T-helper 2 cell treated with Interferon-gamma antibody and Interleukin-4, amounts not matched to agents 5 μg/mL and 100 μg/mL, for 36 hours (primary cell): ENCODE results near the gene IMPDH2.
A peak's percentile ranks its signal among the peaks of the same experiment; 100 is the strongest.

Experiments used
- DNase-seq: peaks from one replicate; pipeline ENCODE4 v3.0.0; 2021; ENCODE audit warnings: low spot score
- H3K27ac Mint-ChIP-seq: one replicate; pipeline ENCODE4 v1.8.0; 2021; ENCODE audit warnings: mild to moderate bottlenecking, mixed read lengths
- H3K27me3 Mint-ChIP-seq: one replicate; pipeline ENCODE4 v1.8.0; 2021; ENCODE audit warnings: low read depth, mixed read lengths
- H3K36me3 Mint-ChIP-seq: one replicate; pipeline ENCODE4 v1.8.0; 2021; ENCODE audit warnings: low read depth, mixed read lengths
- H3K4me1 Mint-ChIP-seq: one replicate; pipeline ENCODE4 v1.8.0; 2021; ENCODE audit warnings: low read depth, mixed read lengths
- H3K4me3 Mint-ChIP-seq: one replicate; pipeline ENCODE4 v1.8.0; 2022; ENCODE audit warnings: mild to moderate bottlenecking, moderate library complexity, mixed read lengths
- H3K9me3 Mint-ChIP-seq: one replicate; pipeline ENCODE4 v1.8.0; 2021; ENCODE audit warnings: mixed read lengths

IMPDH2 gene

DNA sequence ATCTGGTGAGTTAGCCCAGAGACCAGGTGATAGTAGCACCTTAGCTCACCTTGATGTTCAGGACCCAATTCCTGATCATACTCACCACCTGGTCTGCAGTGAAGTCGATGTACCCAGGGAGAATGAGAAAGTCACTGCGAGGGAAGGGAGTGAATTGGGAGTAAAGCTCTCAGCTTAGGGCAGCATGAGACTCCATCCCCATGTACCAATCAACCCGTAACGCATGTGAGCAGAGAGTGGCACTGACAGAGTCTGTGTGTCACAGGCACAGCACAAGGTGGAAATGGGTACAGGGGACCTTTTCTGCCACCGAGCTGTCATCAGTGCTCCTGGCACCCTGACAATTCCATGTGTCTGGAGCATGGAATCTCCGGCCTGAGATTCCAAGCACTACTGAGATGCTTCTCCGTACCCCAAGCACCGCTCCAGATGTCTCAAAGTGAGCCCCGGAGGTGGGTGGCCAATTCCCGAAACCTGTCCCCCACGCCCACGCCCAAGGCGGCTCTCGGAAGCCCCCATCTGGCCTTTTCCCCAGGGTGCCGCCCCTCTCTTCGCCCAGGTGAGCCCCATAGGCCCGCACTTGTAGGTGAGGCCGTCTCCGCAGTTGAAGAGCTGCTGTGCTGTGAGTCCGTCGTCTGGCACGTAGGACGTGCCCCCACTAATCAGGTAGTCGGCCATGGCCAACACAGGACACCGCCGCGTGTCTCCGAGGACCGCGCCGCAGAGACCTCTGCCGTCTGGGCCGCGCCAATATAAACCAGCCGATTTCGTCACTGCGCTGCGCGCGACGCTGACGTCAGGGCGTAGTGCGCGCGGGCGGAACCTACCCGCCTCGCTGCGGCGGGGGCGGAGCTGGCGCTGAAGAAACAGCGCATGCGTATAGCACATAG lies at the start of gene IMPDH2:
Gene IMPDH2, minus strand, starts transcription at position 726 of the 890 bp plus-strand sequence. Its CDS starts 48 bp downstream, at position 678.
- H3K9me3 Mint-ChIP-seq, result no peaks in the 10 kb centered on the region
- H3K27ac Mint-ChIP-seq, result peak within 1 kb of the TSS; percentile 95
- DNase-seq, result peak; percentile 95
- peak within 1 kb of the TSS; percentile 95 for H3K4me3 Mint-ChIP-seq
- H3K27me3 Mint-ChIP-seq, result no peaks in the 10 kb centered on the region
- H3K4me1 Mint-ChIP-seq, result peaks cover 31% of the 10 kb centered on the region
- H3K36me3 Mint-ChIP-seq, result peaks cover 73% of the 10 kb centered on the region

- no peak overlapping the region for H3K4me3 Mint-ChIP-seq
- H3K27ac Mint-ChIP-seq, result no peak overlapping the region
- no peaks in the 10 kb centered on the region for H3K27me3 Mint-ChIP-seq
- H3K36me3 Mint-ChIP-seq, result peaks cover 41% of the 10 kb centered on the region
- DNase-seq, result no peak
- H3K4me1 Mint-ChIP-seq, result peaks cover 5% of the 10 kb centered on the region
- H3K9me3 Mint-ChIP-seq, result no peaks in the 10 kb centered on the region
Observed at GRCh38 chr3:49076646-49077045, 47.4 kb upstream of the IMPDH2 start.

DNA sequence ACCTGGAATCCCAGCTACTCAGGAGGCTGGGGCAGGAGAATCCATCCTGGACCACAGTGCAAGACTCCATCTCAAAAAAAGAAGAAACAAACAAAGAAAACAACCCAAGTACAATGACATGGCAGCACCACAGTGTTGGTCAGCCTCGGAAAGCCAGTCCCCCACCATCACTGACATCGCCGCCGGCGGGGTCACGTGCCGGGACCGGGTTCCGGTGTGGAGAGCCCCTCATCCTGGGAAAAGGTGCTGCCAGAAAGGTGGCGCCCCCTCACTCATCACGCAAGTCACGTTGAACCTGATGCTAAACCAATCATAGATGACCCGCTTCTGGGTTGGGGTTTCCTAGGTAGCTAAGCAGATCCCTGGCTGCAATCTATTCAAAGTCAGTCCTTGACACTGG lies 46.9 kb upstream of the IMPDH2 start:
- Mint-ChIP-seq H3K27ac (no peak overlapping the region), H3K9me3 (no peaks in the 10 kb centered on the region), H3K4me3 (no peak overlapping the region), H3K27me3 (no peaks in the 10 kb centered on the region), H3K4me1 (peaks cover 5% of the 10 kb centered on the region), H3K36me3 (peaks cover 45% of the 10 kb centered on the region)
- no peak for DNase-seq

DNA sequence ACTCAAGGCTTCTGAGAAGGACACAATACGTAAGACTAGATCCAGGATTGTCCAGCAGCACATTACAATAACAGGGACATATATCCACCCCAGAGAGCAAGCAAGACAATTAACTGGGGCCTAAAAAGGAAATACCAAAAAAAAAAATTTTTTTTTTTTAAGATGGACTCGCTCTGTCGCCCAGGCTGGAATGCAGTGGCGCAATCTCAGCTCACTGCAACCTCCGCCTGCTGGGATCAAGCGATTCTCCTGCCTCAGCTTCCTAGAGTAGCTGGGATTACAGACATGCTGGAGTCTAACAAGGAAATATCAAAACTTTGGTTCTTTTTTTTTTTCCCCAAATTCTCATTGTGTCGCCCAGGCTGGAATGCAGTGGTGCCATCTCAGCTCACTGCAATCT lies 28.8 kb upstream of the IMPDH2 start:
- no peak for DNase-seq
- no peaks in the 10 kb centered on the region for H3K9me3 Mint-ChIP-seq
- no peak overlapping the region for H3K27ac Mint-ChIP-seq
- peaks cover 27% of the 10 kb centered on the region for H3K36me3 Mint-ChIP-seq
- H3K4me3 Mint-ChIP-seq, result no peak overlapping the region
- no peaks in the 10 kb centered on the region for H3K4me1 Mint-ChIP-seq
- no peaks in the 10 kb centered on the region for H3K27me3 Mint-ChIP-seq

- DNase-seq, result no peak
- H3K9me3 Mint-ChIP-seq, result no peaks in the 10 kb centered on the region
- H3K4me1 Mint-ChIP-seq, result no peaks in the 10 kb centered on the region
- peaks cover 30% of the 10 kb centered on the region for H3K36me3 Mint-ChIP-seq
- H3K27me3 Mint-ChIP-seq, result no peaks in the 10 kb centered on the region
- no peak overlapping the region for H3K27ac Mint-ChIP-seq
- no peak overlapping the region for H3K4me3 Mint-ChIP-seq
Observed at GRCh38 chr3:49057268-49057667, 28.1 kb upstream of the IMPDH2 start.

GRCh38 chr3:49054344-49054862 lies 25.2 kb upstream of the IMPDH2 start:
- Mint-ChIP-seq H3K9me3 (no peaks in the 10 kb centered on the region), H3K27me3 (no peaks in the 10 kb centered on the region), H3K4me3 (no peak overlapping the region), H3K4me1 (no peaks in the 10 kb centered on the region), H3K36me3 (peaks cover 41% of the 10 kb centered on the region), H3K27ac (peak overlapping the region; percentile 11)
- DNase-seq, result no peak

- no peaks in the 10 kb centered on the region for H3K9me3 Mint-ChIP-seq
- no peaks in the 10 kb centered on the region for H3K4me1 Mint-ChIP-seq
- peaks cover 40% of the 10 kb centered on the region for H3K36me3 Mint-ChIP-seq
- H3K4me3 Mint-ChIP-seq, result no peak overlapping the region
- H3K27me3 Mint-ChIP-seq, result no peaks in the 10 kb centered on the region
- no peak overlapping the region for H3K27ac Mint-ChIP-seq
- DNase-seq, result no peak
Observed at GRCh38 chr3:49053543-49053942, 24.3 kb upstream of the IMPDH2 start.

DNA sequence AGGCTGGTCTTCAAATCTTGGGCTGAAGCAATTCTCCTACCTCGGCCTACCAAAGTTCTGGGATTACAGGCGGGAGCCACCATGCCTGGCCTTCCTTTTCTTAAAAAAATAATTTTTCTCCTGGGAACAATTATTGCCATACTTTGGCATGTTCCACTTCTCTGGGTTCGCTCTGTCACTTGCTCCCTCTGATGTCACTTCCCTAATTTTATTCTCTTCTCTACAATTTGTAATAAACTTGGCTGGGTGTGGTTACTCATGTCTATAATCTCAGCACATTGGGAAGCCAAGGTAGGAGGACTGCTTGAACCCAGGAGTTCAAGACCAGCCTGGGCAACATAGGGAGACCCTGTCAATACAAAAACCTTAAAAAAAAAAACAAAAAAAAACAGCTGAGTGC lies 6.1 kb upstream of the IMPDH2 start:
- DNase-seq, result no peak
- no peak overlapping the region for H3K27ac Mint-ChIP-seq
- H3K9me3 Mint-ChIP-seq, result no peaks in the 10 kb centered on the region
- H3K36me3 Mint-ChIP-seq, result peaks cover 44% of the 10 kb centered on the region
- no peak overlapping the region for H3K4me3 Mint-ChIP-seq
- no peaks in the 10 kb centered on the region for H3K4me1 Mint-ChIP-seq
- no peaks in the 10 kb centered on the region for H3K27me3 Mint-ChIP-seq

DNA sequence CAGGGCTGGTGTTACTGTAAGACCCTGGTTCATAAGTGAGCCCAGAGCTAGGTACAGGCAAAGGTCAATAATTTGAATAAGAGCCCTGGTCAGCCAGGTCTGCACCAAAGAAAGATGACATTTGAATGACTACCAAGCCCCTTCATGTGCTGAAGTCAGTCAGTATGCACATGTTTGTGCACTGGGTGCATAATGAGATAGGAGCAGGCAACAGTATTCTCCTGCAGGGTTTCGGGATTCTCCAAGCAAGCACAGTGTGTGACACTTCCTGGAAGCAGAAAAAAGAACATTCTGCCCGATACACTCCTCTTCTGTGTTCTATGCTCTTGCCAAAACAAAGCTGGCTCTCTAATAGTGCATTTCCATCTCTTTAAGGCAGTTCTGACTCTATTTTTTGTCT lies 5.5 kb upstream of the IMPDH2 start:
- DNase-seq, result no peak
- Mint-ChIP-seq H3K4me3 (no peak overlapping the region), H3K4me1 (peaks cover under 1% of the 10 kb centered on the region), H3K27ac (no peak overlapping the region), H3K9me3 (no peaks in the 10 kb centered on the region), H3K36me3 (peaks cover 41% of the 10 kb centered on the region), H3K27me3 (no peaks in the 10 kb centered on the region)

DNA sequence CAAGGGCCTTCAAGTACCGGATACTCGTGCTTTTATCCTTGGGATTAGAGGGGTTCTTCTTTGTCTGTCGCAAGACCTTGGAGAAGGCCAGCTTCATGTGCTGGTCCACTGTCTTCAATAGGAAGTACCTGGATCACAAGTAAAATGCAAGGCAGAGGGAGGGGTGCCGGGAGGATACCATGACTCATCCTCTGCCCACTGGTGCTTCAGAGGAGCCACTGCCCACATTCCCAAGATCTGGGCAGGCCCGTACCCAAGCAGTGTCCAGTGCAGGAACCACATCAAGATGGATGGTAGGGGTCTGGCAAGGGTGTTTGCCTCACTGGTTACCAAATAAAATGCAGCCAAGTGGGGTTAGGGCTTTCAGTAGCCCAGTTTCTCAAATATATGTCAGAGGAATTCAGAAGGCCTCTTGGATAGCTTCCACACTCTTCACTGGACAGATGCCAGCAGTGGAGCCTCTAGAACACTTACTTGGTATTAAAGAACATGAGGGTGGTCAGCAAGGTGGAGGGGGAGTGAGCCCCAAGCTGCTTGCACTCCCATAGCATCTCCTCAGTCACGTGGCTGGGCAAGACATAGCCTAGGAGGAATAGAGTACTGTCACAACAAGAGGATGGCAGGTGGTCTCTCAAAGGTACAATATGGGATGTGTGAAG lies 3.6 kb upstream of the IMPDH2 start:
- H3K27me3 Mint-ChIP-seq, result no peaks in the 10 kb centered on the region
- no peaks in the 10 kb centered on the region for H3K9me3 Mint-ChIP-seq
- DNase-seq, result no peak
- H3K27ac Mint-ChIP-seq, result no peak overlapping the region
- H3K4me1 Mint-ChIP-seq, result peaks cover 13% of the 10 kb centered on the region
- H3K4me3 Mint-ChIP-seq, result no peak overlapping the region
- H3K36me3 Mint-ChIP-seq, result peaks cover 55% of the 10 kb centered on the region

DNA sequence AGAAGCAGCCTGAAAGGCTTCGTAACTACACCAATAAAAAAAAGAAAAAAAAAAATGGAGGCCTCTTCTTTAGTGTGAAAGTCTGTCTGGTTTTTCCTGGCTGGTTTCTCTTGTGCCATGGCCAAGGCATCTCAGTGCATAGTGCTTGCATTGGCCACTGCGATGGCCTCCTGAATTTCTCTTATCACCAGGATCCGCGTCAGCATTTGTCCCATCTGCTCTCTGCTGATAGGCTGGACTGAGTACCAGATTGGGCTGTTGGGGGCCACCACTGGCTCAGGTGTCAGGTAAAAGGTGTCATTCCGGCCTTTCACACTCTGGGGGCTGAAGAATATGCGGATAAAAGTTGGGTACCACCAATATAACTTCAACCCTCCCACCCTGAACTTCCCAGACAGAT lies 1.1 kb upstream of the IMPDH2 start:
- H3K27ac Mint-ChIP-seq, result peak overlapping the region; percentile 67
- H3K9me3 Mint-ChIP-seq, result no peaks in the 10 kb centered on the region
- no peak overlapping the region for H3K4me3 Mint-ChIP-seq
- peaks cover 68% of the 10 kb centered on the region for H3K36me3 Mint-ChIP-seq
- peaks cover 26% of the 10 kb centered on the region for H3K4me1 Mint-ChIP-seq
- H3K27me3 Mint-ChIP-seq, result no peaks in the 10 kb centered on the region
- no peak for DNase-seq

- peaks cover 68% of the 10 kb centered on the region for H3K36me3 Mint-ChIP-seq
- H3K27ac Mint-ChIP-seq, result peak overlapping the region; percentile 95
- H3K4me1 Mint-ChIP-seq, result peaks cover 27% of the 10 kb centered on the region
Observed at GRCh38 chr3:49029563-49029884, 326 bp upstream of the IMPDH2 start.

GRCh38 chr3:49028298-49028672 lies 913 bp downstream of the IMPDH2 start:
- DNase-seq, result no peak

More at GRCh38 chr3:49029563-49029884, 326 bp upstream of the IMPDH2 start:
- no peaks in the 10 kb centered on the region for H3K27me3 Mint-ChIP-seq
- H3K4me3 Mint-ChIP-seq, result peak overlapping the region; percentile 95
- no peak for DNase-seq
- no peaks in the 10 kb centered on the region for H3K9me3 Mint-ChIP-seq

GRCh38 chr3:49027634-49028033 lies 1.6 kb downstream of the IMPDH2 start:
- peak overlapping the region; percentile 95 for H3K4me3 Mint-ChIP-seq
- H3K36me3 Mint-ChIP-seq, result peaks cover 78% of the 10 kb centered on the region
- H3K9me3 Mint-ChIP-seq, result no peaks in the 10 kb centered on the region
- H3K27me3 Mint-ChIP-seq, result no peaks in the 10 kb centered on the region
- no peak for DNase-seq
- H3K27ac Mint-ChIP-seq, result peak overlapping the region; percentile 95
- peaks cover 39% of the 10 kb centered on the region for H3K4me1 Mint-ChIP-seq

More at GRCh38 chr3:49028298-49028672, 913 bp downstream of the IMPDH2 start:
- Mint-ChIP-seq H3K27ac (peak overlapping the region; percentile 95), H3K9me3 (no peaks in the 10 kb centered on the region), H3K27me3 (no peaks in the 10 kb centered on the region), H3K36me3 (peaks cover 78% of the 10 kb centered on the region), H3K4me1 (peaks cover 34% of the 10 kb centered on the region), H3K4me3 (peak overlapping the region; percentile 95)
